CD8-positive, alpha-beta memory T cell (primary cell): Measurements from ENCODE around the gene NMT2. TPM values are rescaled to one million over a fixed set of nuclear protein-coding genes. Genes with fewer than 3 reads are reported as not detected.

ENCODE experiments used
- CTCF ChIA-PET: fragments of 350-600 bp; sonication (Branson Sonifier 250); formaldehyde crosslinking; loops from one replicate; lab custom pipeline; 2021; ENCODE audit warnings: antibody characterized with exemption; lab: Charles Lee
- POLR2A ChIA-PET: fragments of 350-600 bp; sonication (Branson Sonifier 250); formaldehyde crosslinking; loops from one replicate; lab custom pipeline; 2021; ENCODE audit warnings: antibody characterized with exemption; lab: Charles Lee
- DNase-seq, 5 donors: peaks; one replicate each; pipeline versions ENCODE4 v3.0.0 to v3.0.0-alpha.2; 2020 to 2022; ENCODE audit warnings: mixed read lengths in 1 of 5
- H3K27ac ChIP-seq: one replicate; pipeline ENCODE4 v1.7.0; 2013; ENCODE audit warnings: low read depth, mild to moderate bottlenecking, low read length, moderate library complexity
- H3K27me3 ChIP-seq: 2 replicates; pipeline ENCODE4 v1.7.0; 2013; ENCODE audit warnings: low read length, mild to moderate bottlenecking; ENCODE audit not compliant: insufficient read depth, poor library complexity, severe bottlenecking
- H3K36me3 ChIP-seq: 2 replicates; pipeline ENCODE4 v1.7.0; 2013; ENCODE audit warnings: mild to moderate bottlenecking, low read length, moderate library complexity; ENCODE audit not compliant: insufficient read depth
- H3K4me1 ChIP-seq: 2 replicates; pipeline ENCODE4 v1.7.0; 2013; ENCODE audit warnings: mild to moderate bottlenecking, low read length, moderate library complexity; ENCODE audit not compliant: insufficient read depth
- H3K4me3 ChIP-seq: 2 replicates; pipeline ENCODE4 v1.7.0; 2013; ENCODE audit warnings: mild to moderate bottlenecking, low read length
- H3K9me3 ChIP-seq: 2 replicates; pipeline ENCODE4 v1.7.0; 2013; ENCODE audit warnings: mild to moderate bottlenecking, low read length
- H3K27ac Mint-ChIP-seq, 8 donors: one replicate each; pipeline ENCODE4 v1.8.0; 2020 to 2021; ENCODE audit warnings: mixed read lengths in 8 of 8, mild to moderate bottlenecking in 6 of 8, inconsistent platforms in 3 of 8, moderate library complexity in 3 of 8
- H3K27me3 Mint-ChIP-seq, 2 donors: one replicate each; pipeline ENCODE4 v1.8.0; 2020 to 2021; ENCODE audit warnings: mixed read lengths in 2 of 2, mild to moderate bottlenecking in 1 of 2, moderate library complexity in 1 of 2
- H3K36me3 Mint-ChIP-seq, 3 donors: one replicate each; pipeline ENCODE4 v1.8.0; 2020 to 2021; ENCODE audit warnings: mixed read lengths in 3 of 3, inconsistent platforms in 1 of 3, mild to moderate bottlenecking in 1 of 3
- H3K4me1 Mint-ChIP-seq, 3 donors: one replicate each; pipeline ENCODE4 v1.8.0; 2020 to 2021; ENCODE audit warnings: mixed read lengths in 3 of 3, inconsistent platforms in 1 of 3, mild to moderate bottlenecking in 1 of 3
- H3K4me3 Mint-ChIP-seq, 7 donors: one replicate each; pipeline ENCODE4 v1.8.0; 2020 to 2021; ENCODE audit warnings: mixed read lengths in 7 of 7, mild to moderate bottlenecking in 6 of 7, moderate library complexity in 4 of 7, inconsistent platforms in 2 of 7
- H3K9me3 Mint-ChIP-seq, 5 donors: one replicate each; pipeline ENCODE4 v1.8.0; 2020 to 2022; ENCODE audit warnings: mixed read lengths in 5 of 5, mild to moderate bottlenecking in 3 of 5, moderate library complexity in 2 of 5, inconsistent platforms in 1 of 5
- polyA plus RNA-seq: library from polyadenylated mRNA; unstranded; fragments of 300-500 nt; fragmentation: Illumina TruSeq; gene quantifications from one replicate; pipeline ENCODE4 v1.2.3, GENCODE V29; 2021
- total RNA-seq, 2 experiments: library from RNA; stranded (reverse); gene quantifications; one replicate each; pipeline ENCODE4 v1.2.3, GENCODE V29; 2021

The NMT2 gene
- total and polyA plus RNA-seq, 3 experiments from 2014 or later: 16.1 to 36.6 (median 16.8) TPM

- CTCF ChIA-PET: interaction anchor here (1.1 kb wide), 1 partner anchor 16 kb away, joined by 3 read pairs; no protein-coding TSS in a partner anchor
- Histone ChIP-seq H3K27ac (no peak overlapping the region), H3K27me3 (no peaks in the 10 kb centered on the region), H3K9me3 (no peaks in the 10 kb centered on the region), H3K4me1 (no peaks in the 10 kb centered on the region), H3K4me3 (no peak overlapping the region), H3K36me3 (peaks cover 32% of the 10 kb centered on the region)
- Mint-ChIP-seq H3K9me3 (no peaks in the 10 kb centered on the region), H3K27me3 (no peaks in the 10 kb centered on the region), H3K27ac (peak overlapping the region in 4 of 8 donors; percentile 19 to 72 (median 42)), H3K4me3 (no peak overlapping the region), H3K36me3 (peaks cover 8 to 46% (median 17%) of the 10 kb centered on the region in 3 donors), H3K4me1 (peaks cover 6 to 19% (median 17%) of the 10 kb centered on the region in 3 donors)
- POLR2A ChIA-PET: interaction anchor here (0.6 to 0.7 kb wide), 2 partner anchors 14 to 117 kb away, joined by 3 to 6 read pairs; no protein-coding TSS in a partner anchor
- DNase-seq: no peak
Measured at GRCh38 chr10:15122477-15123030, 45.9 kb downstream of the NMT2 start.

DNA sequence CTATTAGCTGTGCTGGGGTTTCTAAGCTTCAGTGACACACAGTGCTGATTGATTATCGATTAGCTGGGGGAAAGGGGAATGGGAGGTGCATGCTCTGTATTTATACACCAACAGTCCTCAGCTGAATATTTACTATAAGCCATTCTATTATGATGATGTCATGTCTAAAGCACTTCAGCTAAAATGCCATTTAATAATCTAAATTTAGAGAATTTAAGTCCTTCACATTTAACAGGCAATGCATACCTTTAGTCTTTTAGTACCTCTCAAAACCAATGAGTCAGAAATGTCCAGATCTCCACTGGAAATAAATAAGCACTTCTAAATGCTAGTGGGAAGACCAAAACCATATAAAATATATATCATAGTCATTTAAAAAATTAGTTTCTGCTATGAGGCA is 46.8 kb downstream of the NMT2 start:
- Mint-ChIP-seq H3K4me3 (no peak overlapping the region), H3K36me3 (peaks cover 8 to 44% (median 17%) of the 10 kb centered on the region in 3 donors), H3K27ac (peak overlapping the region in 1 of 8 donors; percentile 26), H3K9me3 (no peaks in the 10 kb centered on the region), H3K27me3 (no peaks in the 10 kb centered on the region), H3K4me1 (peaks cover 6 to 19% (median 17%) of the 10 kb centered on the region in 3 donors)
- no peak for DNase-seq
- POLR2A ChIA-PET: no interaction called here
- no peaks in the 10 kb centered on the region for H3K27me3 ChIP-seq
- H3K4me1 ChIP-seq: no peaks in the 10 kb centered on the region
- no peak overlapping the region for H3K4me3 ChIP-seq
- H3K27ac ChIP-seq: no peak overlapping the region
- CTCF ChIA-PET: interaction anchor here (1.0 to 1.1 kb wide), 2 partner anchors 15 to 16 kb away, joined by 3 read pairs; no protein-coding TSS in a partner anchor
- H3K36me3 ChIP-seq: peaks cover 32% of the 10 kb centered on the region
- no peaks in the 10 kb centered on the region for H3K9me3 ChIP-seq

- H3K36me3 ChIP-seq: peaks cover 32% of the 10 kb centered on the region
- peaks cover 7 to 21% (median 19%) of the 10 kb centered on the region in 3 donors for H3K4me1 Mint-ChIP-seq
- no peak overlapping the region for H3K4me3 Mint-ChIP-seq
Measured at GRCh38 chr10:15120523-15120922, 48.0 kb downstream of the NMT2 start.

DNA sequence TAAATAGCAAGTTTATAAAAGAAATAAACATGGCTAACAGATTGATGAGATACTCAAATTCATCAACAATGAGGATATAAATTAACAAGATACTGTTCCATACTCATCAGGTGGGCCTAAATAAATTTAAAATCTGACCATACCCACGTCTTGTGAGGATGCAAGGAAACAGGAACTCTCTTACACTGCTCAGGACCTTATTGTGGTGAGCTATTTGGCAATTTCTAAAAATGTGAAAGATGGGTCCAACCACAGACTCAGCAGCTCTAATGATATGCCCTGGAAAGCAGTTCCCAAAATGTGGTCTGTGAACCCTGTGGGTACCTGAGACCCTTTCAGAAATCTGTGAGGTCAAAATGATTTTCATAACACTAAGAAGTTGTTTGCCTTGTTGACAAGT is 49.9 kb downstream of the NMT2 start:
- Mint-ChIP-seq H3K27me3 (no peaks in the 10 kb centered on the region), H3K36me3 (peaks cover 8 to 26% (median 9%) of the 10 kb centered on the region in 3 donors), H3K9me3 (no peaks in the 10 kb centered on the region), H3K4me1 (peaks cover 3 to 15% (median 13%) of the 10 kb centered on the region in 3 donors), H3K4me3 (no peak overlapping the region), H3K27ac (no peak overlapping the region)
- no peak for DNase-seq
- ChIA-PET CTCF (no interaction called here), POLR2A (no interaction called here)
- Histone ChIP-seq H3K27me3 (no peaks in the 10 kb centered on the region), H3K4me1 (no peaks in the 10 kb centered on the region), H3K4me3 (no peak overlapping the region), H3K27ac (no peak overlapping the region), H3K9me3 (no peaks in the 10 kb centered on the region), H3K36me3 (peaks cover 17% of the 10 kb centered on the region)

More at GRCh38 chr10:15120523-15120922, 48.0 kb downstream of the NMT2 start:
- Histone ChIP-seq H3K9me3 (no peaks in the 10 kb centered on the region), H3K27ac (no peak overlapping the region), H3K4me3 (no peak overlapping the region), H3K27me3 (no peaks in the 10 kb centered on the region), H3K4me1 (no peaks in the 10 kb centered on the region)
- DNase-seq: no peak
- peaks cover 8 to 35% (median 13%) of the 10 kb centered on the region in 3 donors for H3K36me3 Mint-ChIP-seq
- H3K9me3 Mint-ChIP-seq: no peaks in the 10 kb centered on the region
- no peaks in the 10 kb centered on the region for H3K27me3 Mint-ChIP-seq
- peak overlapping the region in 1 of 8 donors; percentile 41 for H3K27ac Mint-ChIP-seq
- ChIA-PET CTCF (no interaction called here), POLR2A (no interaction called here)

DNA sequence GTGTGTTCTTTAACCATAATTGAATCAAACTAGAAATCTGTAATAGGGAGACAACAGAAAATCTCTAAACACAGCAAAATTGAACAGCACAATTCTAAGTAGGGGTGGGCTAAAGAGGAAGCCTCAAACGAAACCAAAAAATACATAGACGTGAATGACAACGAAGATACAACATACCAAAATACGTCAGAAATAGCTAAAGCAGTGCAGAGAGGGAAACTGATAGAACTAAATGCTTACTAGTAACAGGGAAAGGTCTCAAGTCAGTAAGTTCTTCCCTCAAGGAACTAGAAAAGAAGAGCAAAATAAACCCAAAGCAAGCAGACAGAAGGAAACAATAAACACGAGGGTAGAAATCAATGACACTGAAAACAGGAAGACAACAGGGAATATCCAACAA is 52.3 kb downstream of the NMT2 start:
- ChIA-PET POLR2A (no interaction called here), CTCF (no interaction called here)
- Mint-ChIP-seq H3K4me1 (peaks cover 1 to 7% (median 5%) of the 10 kb centered on the region in 3 donors), H3K4me3 (no peak overlapping the region), H3K27ac (no peak overlapping the region), H3K9me3 (no peaks in the 10 kb centered on the region), H3K27me3 (no peaks in the 10 kb centered on the region), H3K36me3 (peaks cover 12 to 20% (median 14%) of the 10 kb centered on the region in 3 donors)
- Histone ChIP-seq H3K36me3 (peaks cover 17% of the 10 kb centered on the region), H3K4me1 (no peaks in the 10 kb centered on the region), H3K27me3 (no peaks in the 10 kb centered on the region), H3K4me3 (no peak overlapping the region), H3K27ac (no peak overlapping the region), H3K9me3 (no peaks in the 10 kb centered on the region)
- no peak for DNase-seq

- CTCF ChIA-PET: interaction anchor here (1.1 kb wide), 1 partner anchor 188 kb away, joined by 3 read pairs; no protein-coding TSS in a partner anchor
- Histone ChIP-seq H3K36me3 (no peaks in the 10 kb centered on the region), H3K27ac (no peak overlapping the region), H3K9me3 (no peaks in the 10 kb centered on the region), H3K27me3 (no peaks in the 10 kb centered on the region), H3K4me1 (no peaks in the 10 kb centered on the region), H3K4me3 (no peak overlapping the region)
- Mint-ChIP-seq H3K27ac (no peak overlapping the region), H3K4me1 (peaks cover 0 to 7% (median 1%) of the 10 kb centered on the region in 3 donors), H3K36me3 (peaks cover 5 to 40% (median 7%) of the 10 kb centered on the region in 3 donors), H3K27me3 (no peaks in the 10 kb centered on the region), H3K9me3 (no peaks in the 10 kb centered on the region), H3K4me3 (no peak overlapping the region)
- POLR2A ChIA-PET: interaction anchor here (0.7 kb wide), 1 partner anchor 1391 kb away, joined by 11 read pairs; no protein-coding TSS in a partner anchor
- no peak for DNase-seq
Measured at GRCh38 chr10:15113766-15114165, 54.7 kb downstream of the NMT2 start.

GRCh38 chr10:15112657-15113056 is 55.8 kb downstream of the NMT2 start:
- Histone ChIP-seq H3K27me3 (no peaks in the 10 kb centered on the region), H3K4me3 (no peak overlapping the region), H3K36me3 (no peaks in the 10 kb centered on the region), H3K27ac (no peak overlapping the region), H3K9me3 (no peaks in the 10 kb centered on the region), H3K4me1 (no peaks in the 10 kb centered on the region)
- Mint-ChIP-seq H3K27ac (peak overlapping the region in 2 of 8 donors; percentile 36 to 44), H3K4me3 (no peak overlapping the region), H3K9me3 (no peaks in the 10 kb centered on the region), H3K4me1 (peaks cover 0 to 7% (median 1%) of the 10 kb centered on the region in 3 donors), H3K27me3 (no peaks in the 10 kb centered on the region), H3K36me3 (peaks cover 5 to 50% (median 12%) of the 10 kb centered on the region in 3 donors)
- CTCF ChIA-PET: no interaction called here
- no peak for DNase-seq
- POLR2A ChIA-PET: interaction anchor here (0.5 kb wide), 1 partner anchor 34 kb away, joined by 4 read pairs; no protein-coding TSS in a partner anchor

DNA sequence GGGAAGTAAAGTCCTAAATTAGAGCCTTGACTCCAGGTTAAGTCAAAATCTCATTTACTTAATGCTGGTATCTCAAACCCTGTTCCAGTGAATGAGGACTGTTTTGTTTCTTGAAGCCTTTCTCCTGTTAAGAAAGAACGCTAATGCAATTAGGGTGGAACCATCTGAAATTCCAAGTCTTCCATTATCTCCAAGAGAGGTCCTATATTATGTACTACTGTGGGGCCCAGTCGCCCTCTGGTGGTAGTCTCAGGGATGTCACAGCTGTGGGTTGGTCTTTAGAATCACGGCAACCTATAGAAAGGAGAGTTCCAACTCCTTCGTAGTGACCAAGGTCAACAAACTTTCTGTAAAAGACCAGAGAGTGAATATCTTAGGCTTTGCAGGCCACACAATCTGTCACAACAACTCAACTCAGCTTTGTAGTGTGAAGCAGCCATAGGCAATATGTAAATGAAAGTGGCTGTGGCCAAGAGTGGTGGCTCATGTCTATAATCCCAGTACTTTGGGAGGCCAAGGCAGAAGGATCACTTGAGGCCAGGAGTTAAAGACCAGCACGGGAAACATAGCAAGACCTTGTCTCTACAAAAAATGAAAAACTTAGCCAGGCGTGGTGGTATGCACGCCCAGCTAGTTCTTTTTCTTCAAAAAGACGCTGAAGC is 62.0 kb downstream of the NMT2 start:
- ChIA-PET CTCF (interaction anchor here (0.7 to 1.8 kb wide), 10 partner anchors 9 to 268 kb away, joined by 3 to 6 read pairs (median 4); partner anchors contain the start of genes CDNF, HSPA14, MSANTD7 and RPP38), POLR2A (no interaction called here)
- H3K4me3 Mint-ChIP-seq: no peak overlapping the region
- no peaks in the 10 kb centered on the region for H3K9me3 Mint-ChIP-seq
- no peaks in the 10 kb centered on the region for H3K27me3 Mint-ChIP-seq
- H3K4me1 Mint-ChIP-seq: peaks cover 4 to 13% (median 10%) of the 10 kb centered on the region in 3 donors
- H3K4me1 ChIP-seq: no peaks in the 10 kb centered on the region
- peak overlapping the region; percentile 38 to 79 (median 52) for H3K27ac Mint-ChIP-seq
- peak; percentile 41 to 75 (median 54) for DNase-seq
- H3K36me3 ChIP-seq: peaks cover 16% of the 10 kb centered on the region
- H3K9me3 ChIP-seq: no peaks in the 10 kb centered on the region
- H3K27ac ChIP-seq: no peak overlapping the region
- no peaks in the 10 kb centered on the region for H3K27me3 ChIP-seq
- H3K4me3 ChIP-seq: no peak overlapping the region
- peaks cover 4 to 81% (median 15%) of the 10 kb centered on the region in 3 donors for H3K36me3 Mint-ChIP-seq
